UCSD-AML1 (cell line): ENCODE measurements around the gene LIF.
A peak's percentile ranks its signal among the peaks of the same experiment; 100 is the strongest.

Experiments used
- DNase-seq: peaks from one replicate; lab custom pipeline; 2025; ENCODE audit not compliant: unreplicated experiment; lab: John Stamatoyannopoulos, UW

LIF gene

DNA sequence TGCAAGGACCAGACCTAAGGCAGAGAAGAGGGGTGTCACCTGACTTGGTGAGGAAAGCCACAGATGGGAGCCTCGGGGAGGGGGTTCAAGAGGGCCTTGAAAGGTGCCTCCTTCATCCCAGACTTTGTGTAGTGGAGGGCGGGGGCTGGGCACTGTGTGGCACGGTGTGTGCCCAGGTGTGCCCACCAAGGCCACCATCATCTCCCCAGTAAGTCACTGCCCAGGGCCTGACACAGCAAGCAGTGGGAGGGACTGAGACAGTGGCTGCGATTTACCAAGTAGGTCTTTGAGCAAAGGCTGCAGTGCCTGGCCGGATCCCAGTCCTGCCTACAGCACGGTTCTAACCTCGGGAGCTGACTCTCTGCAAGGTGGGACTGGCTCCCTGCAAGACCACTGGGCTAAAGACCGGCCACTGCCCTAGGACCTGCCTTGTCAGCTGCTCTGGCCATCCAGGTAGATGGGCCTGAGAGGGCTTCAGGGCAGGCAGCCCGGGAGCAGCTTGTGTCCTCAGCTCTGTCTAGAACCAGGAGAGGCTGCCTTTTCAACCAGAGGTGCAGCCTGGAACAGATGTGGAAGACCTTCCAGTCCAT is 18.7 kb upstream of the LIF start:
- DNase-seq: no peak

- no peak for DNase-seq
Measured at GRCh38 chr22:30263883-30264282, 17.3 kb upstream of the LIF start.

- DNase-seq: peak; percentile 74
Measured at GRCh38 chr22:30262917-30263741, 16.6 kb upstream of the LIF start.

DNA sequence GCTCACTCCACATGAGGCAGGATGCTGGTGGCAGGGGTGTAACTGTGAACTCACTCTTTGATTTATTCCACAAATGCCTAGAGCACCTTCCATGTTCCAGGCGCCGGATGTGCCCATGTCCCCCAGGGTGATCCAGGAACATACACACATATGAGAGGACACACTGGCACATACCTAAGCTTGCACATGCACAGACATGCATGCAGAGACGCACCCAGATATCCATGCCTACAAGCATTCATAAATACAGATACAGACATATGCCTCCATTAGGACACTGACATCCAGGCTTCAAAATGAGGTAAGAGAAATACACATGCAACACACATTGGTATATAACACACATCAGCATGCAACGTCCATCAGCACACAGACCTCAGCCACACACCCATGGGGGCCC is 15.6 kb upstream of the LIF start:
- DNase-seq: no peak

DNA sequence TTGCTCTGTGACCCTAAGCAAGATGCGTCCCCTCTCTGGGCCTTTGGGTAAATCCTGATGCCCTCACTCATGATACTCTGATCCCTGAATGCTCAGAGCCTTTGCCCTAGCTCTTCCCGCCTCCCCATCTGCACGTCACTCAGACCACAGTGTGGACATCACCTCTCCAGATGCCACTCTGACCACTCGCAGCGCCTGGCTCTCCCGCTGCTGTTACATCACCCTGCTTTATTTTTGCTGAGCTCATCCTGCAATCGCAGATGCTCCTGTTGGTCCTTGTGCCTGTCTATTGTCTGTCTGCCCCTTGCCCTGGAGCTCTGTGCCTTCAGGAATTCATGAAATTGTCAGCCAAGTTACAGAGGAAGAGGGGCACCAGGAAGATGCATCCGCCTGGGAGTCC is 14.6 kb upstream of the LIF start:
- no peak for DNase-seq

DNA sequence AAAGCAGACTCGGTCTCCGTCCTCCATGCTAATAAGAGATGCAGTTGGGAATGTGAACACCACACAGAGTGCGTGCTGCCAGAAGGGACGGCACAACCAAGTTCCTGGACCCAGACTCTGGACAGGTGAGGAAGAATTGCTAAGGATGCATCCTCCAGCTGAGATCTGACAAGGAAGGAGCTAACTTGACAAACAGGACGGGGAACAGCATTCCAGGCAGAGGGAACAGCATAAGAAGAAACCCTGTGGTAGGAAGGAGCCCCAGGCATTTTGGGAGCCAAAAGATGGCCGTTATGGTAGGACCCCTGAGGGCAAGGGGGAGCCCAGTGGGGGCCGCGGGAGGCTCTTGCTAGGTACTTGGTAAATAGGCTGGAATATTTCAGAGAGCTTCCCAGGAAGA is 14.1 kb upstream of the LIF start:
- DNase-seq: no peak

DNA sequence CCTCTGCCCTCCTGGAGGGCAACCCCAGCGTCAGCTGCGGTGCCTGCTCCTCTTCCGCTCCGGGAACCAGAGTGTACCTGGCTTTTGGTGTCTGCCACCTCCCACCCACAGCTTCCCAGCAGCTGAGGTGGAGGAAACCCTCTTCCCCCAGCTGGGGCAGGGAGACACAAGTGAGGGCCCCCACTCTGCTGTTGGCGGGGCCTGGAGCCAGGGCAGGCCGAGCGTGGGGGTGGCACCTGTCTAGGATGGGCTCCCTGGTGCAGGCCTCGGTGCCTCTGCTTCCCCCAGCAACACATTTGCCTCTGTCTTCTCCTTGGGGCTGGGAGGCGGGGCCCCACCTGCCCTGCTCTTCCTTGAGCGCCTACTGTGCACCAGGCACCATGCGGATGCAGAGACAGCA is 13.7 kb upstream of the LIF start:
- no peak for DNase-seq

- DNase-seq: no peak
Measured at GRCh38 chr22:30254314-30254713, 7.8 kb upstream of the LIF start.

GRCh38 chr22:30253205-30253852 is 6.8 kb upstream of the LIF start:
- peak; percentile 57 for DNase-seq

DNA sequence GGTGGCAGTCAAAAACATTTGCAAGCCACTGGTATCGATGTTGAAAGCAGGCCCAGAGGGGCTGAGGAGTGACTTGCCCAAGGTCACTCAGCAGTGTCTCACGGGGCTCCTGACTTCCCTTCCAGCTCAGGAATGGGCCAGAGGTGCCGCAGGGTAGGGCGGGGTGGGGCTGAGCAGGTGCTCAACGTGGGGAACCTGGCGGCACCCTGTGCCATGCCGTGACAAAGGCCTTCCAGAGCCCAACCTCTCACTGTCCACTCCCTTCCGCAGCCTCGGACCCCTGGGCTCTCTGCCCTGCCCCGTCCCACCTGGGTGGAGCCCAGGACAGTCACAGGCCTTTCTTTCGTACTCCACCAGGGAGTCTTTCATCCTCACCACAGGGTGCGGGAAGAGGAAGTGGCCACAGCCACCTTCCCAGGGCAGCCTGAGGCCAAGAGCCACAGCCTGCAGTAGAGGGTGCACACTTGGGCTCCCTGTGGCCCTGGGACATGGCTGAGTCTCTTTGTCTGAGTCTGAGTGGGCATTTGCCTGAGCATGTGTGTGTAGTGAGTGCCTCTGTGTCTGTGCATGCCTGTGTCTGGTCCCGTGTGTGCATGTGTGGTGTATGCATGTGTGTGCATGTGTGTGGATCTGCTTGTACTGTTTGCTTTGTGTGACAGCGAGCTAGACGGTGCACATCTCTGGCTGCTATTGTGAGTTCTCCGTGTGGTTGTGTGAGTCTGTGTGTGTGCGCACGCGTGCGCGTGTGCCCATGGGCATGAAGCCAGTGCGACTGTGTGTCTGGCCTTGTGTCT is 6.0 kb upstream of the LIF start:
- DNase-seq: peak; percentile 49

DNA sequence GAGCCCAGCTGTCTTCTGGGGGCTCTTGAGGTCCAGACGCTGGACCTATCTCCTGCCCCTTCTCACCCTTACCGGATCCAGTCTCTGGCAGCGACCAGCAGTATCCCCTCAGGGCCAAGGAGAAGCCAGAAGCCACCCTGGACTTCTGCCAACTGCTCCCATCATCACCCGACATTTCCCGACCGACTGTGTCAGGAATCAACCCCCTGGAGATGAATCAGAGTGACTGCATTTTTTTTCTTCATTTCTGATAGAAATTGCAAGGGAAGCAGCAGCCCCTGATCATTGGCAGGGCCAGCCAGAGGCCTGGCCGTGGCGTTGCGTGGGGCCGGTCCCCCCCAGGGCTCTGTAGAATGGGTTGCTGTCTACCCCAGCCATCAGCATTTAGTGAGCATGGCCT is 5.2 kb upstream of the LIF start:
- no peak for DNase-seq

DNA sequence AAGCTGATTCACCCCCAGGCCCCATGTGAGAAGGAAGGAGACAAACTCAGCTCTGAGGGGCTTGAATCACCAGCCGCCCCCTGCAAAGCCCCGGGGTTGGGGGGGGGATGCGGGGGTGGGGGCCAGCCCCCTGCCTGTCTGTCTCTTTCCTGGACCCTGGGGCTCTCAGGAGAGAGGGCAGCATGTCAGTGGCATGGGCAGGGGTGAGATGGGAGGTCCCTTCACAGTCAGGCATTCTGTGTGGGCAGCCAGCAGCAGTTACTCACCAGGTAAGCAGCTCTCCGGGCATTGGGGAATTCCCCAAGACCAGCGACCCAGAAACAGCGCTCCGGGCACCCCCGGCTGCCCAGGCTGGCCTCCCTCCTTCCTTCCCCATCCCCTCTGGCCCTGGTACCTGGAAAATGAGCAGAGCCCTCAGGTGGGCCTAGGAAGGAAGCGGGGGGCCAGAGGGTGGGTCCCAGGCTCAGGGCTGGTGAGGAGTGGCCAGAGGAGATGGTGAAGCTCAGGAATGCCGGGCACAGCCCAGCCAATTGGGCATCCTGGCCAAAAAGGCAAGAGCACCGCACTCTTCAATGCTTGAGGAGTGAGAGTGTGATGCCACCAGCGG is 4.2 kb upstream of the LIF start:
- no peak for DNase-seq

- DNase-seq: no peak
Measured at GRCh38 chr22:30250039-30250565, 3.5 kb upstream of the LIF start.

DNA sequence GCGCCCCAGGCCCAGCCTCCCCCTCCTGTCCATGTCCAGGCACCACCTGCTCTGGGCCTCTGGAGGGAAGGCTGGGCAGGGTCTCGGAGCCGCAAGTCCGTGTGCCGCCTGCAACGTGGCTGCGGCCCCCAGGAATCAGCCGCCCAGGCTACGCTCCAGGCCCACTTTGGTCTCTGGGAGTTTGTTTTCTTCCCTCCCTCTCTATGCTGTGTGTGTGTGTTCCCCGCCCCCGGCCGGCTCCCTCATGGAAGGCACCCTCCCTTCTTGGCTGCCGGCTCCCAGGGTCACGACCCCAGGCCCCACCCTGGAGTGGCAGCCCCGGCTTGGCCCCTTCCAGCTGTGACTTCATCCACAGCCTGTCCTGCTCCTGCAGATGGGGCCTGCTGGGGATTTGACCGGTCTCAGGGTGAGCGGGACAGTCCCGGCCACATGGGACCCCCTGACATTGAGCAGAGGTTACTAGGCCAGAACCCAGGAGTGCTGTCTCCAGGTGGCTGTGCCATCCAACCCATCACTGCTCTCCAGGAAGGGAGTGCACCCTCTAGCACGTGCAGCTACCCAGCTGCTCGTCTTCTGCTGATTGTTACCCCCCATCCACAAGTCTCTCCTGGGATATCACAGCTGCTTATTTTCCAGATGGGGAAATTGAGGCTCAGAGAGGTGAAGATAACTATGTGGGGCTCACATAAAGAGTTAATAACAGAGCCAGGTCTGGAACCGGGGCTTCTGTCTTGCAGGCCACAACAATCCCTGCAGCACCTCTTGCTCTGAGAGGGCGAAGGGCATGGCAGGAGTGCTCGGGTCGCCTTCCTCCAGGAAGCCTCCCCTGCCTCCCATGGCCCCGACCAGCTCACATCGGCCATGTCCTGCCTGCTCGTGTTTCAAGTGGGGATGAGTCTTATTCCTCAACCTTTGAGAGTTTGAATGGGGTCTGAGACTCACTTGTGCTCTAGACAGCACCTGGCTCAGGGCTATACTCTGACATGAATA is 2.8 kb upstream of the LIF start:
- DNase-seq: no peak

DNA sequence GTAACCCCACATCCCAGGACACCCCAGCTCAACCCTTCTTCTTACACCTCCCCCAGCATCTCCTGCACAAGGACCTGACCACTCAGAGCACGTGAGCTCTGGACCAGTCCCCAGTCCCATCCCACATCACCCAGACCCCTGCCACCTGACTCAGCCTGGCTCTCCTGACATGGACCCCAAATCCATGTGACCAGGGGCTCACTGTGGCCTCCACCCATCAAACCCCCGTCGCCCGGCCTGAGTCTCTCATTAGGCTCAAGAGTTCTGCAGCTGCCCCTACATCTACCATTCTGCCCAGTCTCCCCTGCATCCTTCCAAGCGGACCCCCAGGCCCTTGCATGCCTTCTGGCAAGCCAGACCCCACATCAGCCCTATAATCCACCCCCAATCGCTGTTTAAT is 1.9 kb upstream of the LIF start:
- DNase-seq: no peak

DNA sequence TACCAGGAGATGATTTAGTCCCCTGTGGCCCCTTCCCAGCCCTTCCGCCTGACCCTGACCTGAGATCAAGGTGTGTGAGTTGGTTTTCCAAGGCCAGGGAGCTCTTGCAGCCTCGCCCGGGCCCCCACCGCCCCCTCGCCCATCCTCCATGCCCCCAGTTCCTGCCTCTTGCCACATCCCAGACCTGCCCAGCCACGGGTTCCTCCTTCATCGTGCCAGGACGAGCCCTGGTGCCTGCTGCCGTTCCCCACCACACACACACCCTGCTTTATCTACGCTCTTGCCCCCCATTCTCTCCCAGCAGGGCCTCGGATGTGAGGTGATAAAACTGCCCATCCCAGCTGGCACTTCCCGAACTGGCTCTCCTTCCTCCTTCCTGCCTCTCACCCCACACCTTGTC is 1.4 kb upstream of the LIF start:
- DNase-seq: no peak

DNA sequence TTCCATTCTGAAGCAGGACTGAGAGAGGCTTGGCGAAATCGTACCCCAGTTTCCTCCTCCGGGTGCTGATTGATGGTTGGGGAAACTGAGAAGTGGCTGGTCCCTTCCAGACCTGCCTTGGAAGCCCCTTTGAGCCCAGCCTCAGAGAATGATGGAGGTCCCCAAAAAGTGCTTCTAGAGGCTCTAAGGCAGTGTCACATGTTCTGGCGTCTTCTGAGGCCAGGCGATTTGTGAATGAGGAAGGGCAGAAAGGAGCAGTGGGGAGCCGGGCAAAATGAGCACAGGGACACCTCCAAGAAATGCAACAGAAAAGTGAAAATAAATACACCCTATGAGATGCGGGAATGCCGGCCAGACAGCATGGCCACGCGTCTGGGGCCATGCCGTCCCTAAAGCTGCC is 1.0 kb upstream of the LIF start:
- DNase-seq: no peak

GRCh38 chr22:30246814-30247376 is 336 bp upstream of the LIF start:
- no peak for DNase-seq

- DNase-seq: no peak
Measured at GRCh38 chr22:30245181-30245984, 1.2 kb downstream of the LIF start.
